ENCODE measurements around the gene CMYA5. TPM values are rescaled to one million over a fixed set of nuclear protein-coding genes. Genes with fewer than 3 reads are reported as not detected.

The CMYA5 gene
- polyA plus RNA-seq, 1 experiment = 0.89 TPM

DNA sequence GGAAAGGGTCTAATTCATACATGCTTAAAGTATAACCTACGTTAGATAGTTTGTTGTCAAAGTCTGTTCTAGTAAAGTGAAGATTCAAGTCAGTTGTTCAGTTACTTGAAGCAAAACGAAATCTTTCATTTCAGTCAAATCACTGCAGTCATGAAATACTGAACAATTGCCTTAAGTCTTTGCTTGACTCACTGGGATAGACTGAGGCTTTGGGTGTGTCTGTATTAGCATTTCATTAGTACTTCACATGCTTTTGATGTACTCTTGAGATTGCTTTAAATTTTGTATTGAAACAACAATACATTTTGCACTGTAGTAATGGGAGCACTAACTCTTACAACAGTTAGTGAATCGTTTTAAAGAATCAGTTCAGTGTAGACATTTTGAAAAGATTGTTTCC is 4.0 kb upstream of the CMYA5 start:
- Histone ChIP-seq H3K27ac (ENCODE audit: low read depth, low read length) (no peak overlapping the region), H3K27me3 (ENCODE audit: control insufficient read depth, insufficient read depth, low read length) (no peaks in the 10 kb centered on the region), H3K9me3 (ENCODE audit: control insufficient read depth, insufficient read depth, low read length) (no peaks in the 10 kb centered on the region), H3K4me3 (ENCODE audit: low read depth, low read length) (no peak overlapping the region)
- TF ChIP-seq, protein P1, sequence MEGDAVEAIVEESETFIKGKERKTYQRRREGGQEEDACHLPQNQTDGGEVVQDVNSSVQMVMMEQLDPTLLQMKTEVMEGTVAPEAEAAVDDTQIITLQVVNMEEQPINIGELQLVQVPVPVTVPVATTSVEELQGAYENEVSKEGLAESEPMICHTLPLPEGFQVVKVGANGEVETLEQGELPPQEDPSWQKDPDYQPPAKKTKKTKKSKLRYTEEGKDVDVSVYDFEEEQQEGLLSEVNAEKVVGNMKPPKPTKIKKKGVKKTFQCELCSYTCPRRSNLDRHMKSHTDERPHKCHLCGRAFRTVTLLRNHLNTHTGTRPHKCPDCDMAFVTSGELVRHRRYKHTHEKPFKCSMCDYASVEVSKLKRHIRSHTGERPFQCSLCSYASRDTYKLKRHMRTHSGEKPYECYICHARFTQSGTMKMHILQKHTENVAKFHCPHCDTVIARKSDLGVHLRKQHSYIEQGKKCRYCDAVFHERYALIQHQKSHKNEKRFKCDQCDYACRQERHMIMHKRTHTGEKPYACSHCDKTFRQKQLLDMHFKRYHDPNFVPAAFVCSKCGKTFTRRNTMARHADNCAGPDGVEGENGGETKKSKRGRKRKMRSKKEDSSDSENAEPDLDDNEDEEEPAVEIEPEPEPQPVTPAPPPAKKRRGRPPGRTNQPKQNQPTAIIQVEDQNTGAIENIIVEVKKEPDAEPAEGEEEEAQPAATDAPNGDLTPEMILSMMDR (IDR thresholded peaks at IDR 0.05; ENCODE audit: low read depth, low read length) = no peak
- ChIA-PET POLR2A (no interaction called here), CTCF (interaction anchor here (1.1 kb wide), 1 partner anchor 17 kb away, joined by 4 read pairs; no protein-coding TSS in a partner anchor)
- DNase-seq (ENCODE audit: low read depth, low spot score) = no peak

DNA sequence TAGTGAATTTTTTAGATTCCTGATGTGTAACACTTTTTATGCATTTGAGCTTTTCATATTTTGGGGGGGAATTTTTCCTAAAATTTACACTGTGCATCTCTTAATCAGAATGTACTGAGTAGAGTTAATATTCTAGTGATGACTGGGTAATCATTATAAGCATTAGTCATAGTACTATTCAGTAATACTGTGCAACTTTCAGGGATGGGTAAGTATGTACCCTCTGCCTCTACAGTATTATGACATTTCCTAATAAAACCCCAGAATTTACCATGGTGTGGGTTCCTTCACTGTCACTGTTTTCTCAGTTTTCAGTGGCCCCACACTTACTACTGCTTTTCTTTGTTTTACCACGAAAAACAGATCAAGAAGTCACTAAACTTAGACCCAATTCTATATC is 2.8 kb upstream of the CMYA5 start:
- ChIA-PET CTCF (interaction anchor here (1.1 kb wide), 1 partner anchor 15 kb away, joined by 4 read pairs; no protein-coding TSS in a partner anchor), POLR2A (no interaction called here)
- TF ChIP-seq, protein P1 (IDR thresholded peaks at IDR 0.05; ENCODE audit: low read depth, low read length) = no peak
- Histone ChIP-seq H3K4me3 (ENCODE audit: low read depth, low read length) (no peak overlapping the region), H3K27ac (ENCODE audit: low read depth, low read length) (no peak overlapping the region), H3K9me3 (ENCODE audit: control insufficient read depth, insufficient read depth, low read length) (no peaks in the 10 kb centered on the region), H3K27me3 (ENCODE audit: control insufficient read depth, insufficient read depth, low read length) (no peaks in the 10 kb centered on the region)
- no peak for DNase-seq (ENCODE audit: low read depth, low spot score)

DNA sequence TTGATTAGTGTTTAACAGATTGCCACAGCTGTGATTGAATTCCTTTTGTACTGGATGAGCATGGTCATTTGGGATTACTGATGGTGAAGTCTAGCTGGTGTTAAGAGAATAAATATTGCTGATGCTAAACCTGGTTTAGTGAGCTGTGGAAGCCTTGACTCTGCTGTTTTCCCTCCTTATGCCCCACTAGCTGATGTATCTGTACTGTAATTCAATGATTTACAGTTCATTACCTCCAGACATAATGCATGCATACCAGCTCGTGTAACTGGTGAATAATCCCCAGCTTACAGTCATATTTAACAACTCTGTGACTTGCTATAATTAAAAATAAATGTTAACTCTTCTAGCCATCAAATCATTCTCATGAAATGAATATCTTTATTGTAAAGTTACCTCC is 1.7 kb upstream of the CMYA5 start:
- Histone ChIP-seq H3K4me3 (ENCODE audit: low read depth, low read length) (no peak overlapping the region), H3K27ac (ENCODE audit: low read depth, low read length) (no peak overlapping the region), H3K27me3 (ENCODE audit: control insufficient read depth, insufficient read depth, low read length) (no peaks in the 10 kb centered on the region), H3K9me3 (ENCODE audit: control insufficient read depth, insufficient read depth, low read length) (no peaks in the 10 kb centered on the region)
- ChIA-PET POLR2A (no interaction called here), CTCF (no interaction called here)
- TF ChIP-seq, protein P1 (IDR thresholded peaks at IDR 0.05; ENCODE audit: low read depth, low read length) = no peak
- no peak for DNase-seq (ENCODE audit: low read depth, low spot score)

DNA sequence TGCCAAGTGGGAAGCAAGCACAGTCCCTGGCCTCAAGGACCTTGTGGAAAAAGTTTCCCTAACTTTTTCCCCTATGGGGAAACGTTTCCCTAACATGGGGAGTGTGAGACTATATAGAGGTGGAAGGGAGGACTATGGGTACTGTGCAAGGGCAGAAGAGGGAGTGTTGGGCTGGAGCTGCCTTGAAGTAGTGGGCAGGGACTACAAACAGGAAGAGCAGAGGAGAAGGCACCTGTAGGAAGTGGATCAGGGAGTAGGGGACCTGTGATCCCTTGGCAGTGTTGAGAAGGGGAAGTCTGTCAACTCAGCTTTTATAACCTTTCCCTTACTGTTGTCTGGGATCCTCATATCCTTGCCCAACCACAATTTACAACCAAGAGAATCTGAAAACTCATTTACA is 1.4 kb downstream of the CMYA5 start:
- no peak overlapping the region for H3K27ac ChIP-seq (ENCODE audit: low read depth, low read length)
- no peak overlapping the region for H3K4me3 ChIP-seq (ENCODE audit: low read depth, low read length)
- CTCF ChIA-PET = interaction anchor here (2.1 kb wide), 1 partner anchor 12 kb away, joined by 8 read pairs; no protein-coding TSS in a partner anchor
- no peak for DNase-seq (ENCODE audit: low read depth, low spot score)
- H3K27me3 ChIP-seq (ENCODE audit: control insufficient read depth, insufficient read depth, low read length) = no peaks in the 10 kb centered on the region
- POLR2A ChIA-PET = no interaction called here
- TF ChIP-seq, protein P1 (IDR thresholded peaks at IDR 0.05; ENCODE audit: low read depth, low read length) = no peak
- no peaks in the 10 kb centered on the region for H3K9me3 ChIP-seq (ENCODE audit: control insufficient read depth, insufficient read depth, low read length)

DNA sequence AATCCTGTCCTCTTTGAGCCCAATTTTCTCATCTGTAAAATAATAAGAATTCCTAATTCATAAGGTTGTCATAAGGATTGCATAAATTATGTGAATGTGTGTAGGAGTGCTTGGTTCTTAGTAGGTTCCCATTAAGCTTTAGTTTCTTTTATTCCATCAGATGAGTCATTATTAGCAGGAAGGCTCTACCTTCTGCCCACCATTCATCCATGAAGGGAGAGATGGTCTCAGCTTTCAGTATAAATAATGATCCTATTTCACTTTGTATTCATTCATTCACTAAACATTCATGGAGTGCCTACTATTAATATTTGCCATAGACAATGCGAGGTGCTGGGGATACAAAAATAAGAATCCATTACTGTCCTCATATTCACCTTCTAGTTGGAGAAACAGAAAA is 3.0 kb downstream of the CMYA5 start:
- ChIA-PET POLR2A (no interaction called here), CTCF (interaction anchor here (2.1 kb wide), 1 partner anchor 10 kb away, joined by 8 read pairs; no protein-coding TSS in a partner anchor)
- H3K27me3 ChIP-seq (ENCODE audit: control insufficient read depth, insufficient read depth, low read length) = no peaks in the 10 kb centered on the region
- DNase-seq (ENCODE audit: low read depth, low spot score) = no peak
- TF ChIP-seq, protein P1 (IDR thresholded peaks at IDR 0.05; ENCODE audit: low read depth, low read length) = no peak
- H3K9me3 ChIP-seq (ENCODE audit: control insufficient read depth, insufficient read depth, low read length) = no peaks in the 10 kb centered on the region
- no peak overlapping the region for H3K4me3 ChIP-seq (ENCODE audit: low read depth, low read length)
- H3K27ac ChIP-seq (ENCODE audit: low read depth, low read length) = no peak overlapping the region

Measured in AG04450 (cell line).